CD14-positive monocyte (primary cell): ENCODE data around the gene DBN1. TPM values are rescaled to one million over a fixed set of nuclear protein-coding genes. Genes with fewer than 3 reads are reported as not detected.
A peak's percentile ranks its signal among the peaks of the same experiment; 100 is the strongest.

Experiments
- DNase-seq, 3 donors: peaks; one replicate each; pipeline ENCODE4 v3.0.0-alpha.2; 2011 to 2022
- H2AFZ ChIP-seq: 2 replicates; pipeline ENCODE4 v1.6.0; 2012; ENCODE audit warnings: mild to moderate bottlenecking, low read depth, low read length, inconsistent platforms; ENCODE audit not compliant: insufficient read depth, poor library complexity, severe bottlenecking
- H3K27ac ChIP-seq, 2 donors: 1 replicate in 1 of 2; 2 replicates in 1 of 2; pipeline ENCODE4 v1.5.1; 2012 to 2013; ENCODE audit warnings: low read length in 2 of 2, control low read depth in 1 of 2, inconsistent platforms in 1 of 2, low read depth in 1 of 2, mild to moderate bottlenecking in 1 of 2
- H3K27me3 ChIP-seq, 2 donors: one replicate each; pipeline versions ENCODE4 v1.6.0 to v1.6.1; 2011 to 2013; ENCODE audit warnings: low read length in 2 of 2; ENCODE audit not compliant: control insufficient read depth in 2 of 2, insufficient read depth in 2 of 2
- H3K36me3 ChIP-seq, 2 donors: replicated peaks in 1 of 2; 1 replicate in 1 of 2; 2 replicates in 1 of 2; pipeline versions ENCODE4 v1.5.1 to v1.6.1; 2012 to 2013; ENCODE audit warnings: low read length in 2 of 2, control low read depth in 1 of 2, inconsistent platforms in 1 of 2, mild to moderate bottlenecking in 1 of 2; ENCODE audit not compliant: insufficient read depth in 2 of 2, control insufficient read depth in 1 of 2
- H3K4me1 ChIP-seq, 2 donors: 1 replicate in 1 of 2; 2 replicates in 1 of 2; pipeline versions ENCODE4 v1.5.1 to v1.6.1; 2012 to 2013; ENCODE audit warnings: low read length in 2 of 2, control low read depth in 1 of 2, inconsistent platforms in 1 of 2, mild to moderate bottlenecking in 1 of 2, moderate library complexity in 1 of 2; ENCODE audit not compliant: insufficient read depth in 2 of 2, control insufficient read depth in 1 of 2
- H3K4me2 ChIP-seq: replicated peaks from 2 replicates; pipeline ENCODE3; 2012; ENCODE audit warnings: low read length, moderate library complexity, mild to moderate bottlenecking; ENCODE audit not compliant: poor library complexity, severe bottlenecking; ENCODE audit errors: extremely low read depth
- H3K4me3 ChIP-seq, 3 experiments: fragments of 200-600 bp in 1 of 3; sonication (generic) in 1 of 3; replicated peaks in 1 of 3; 1 replicate in 2 of 3; 2 replicates in 1 of 3; pipeline ENCODE4 v1.5.1; 2011 to 2013; ENCODE audit warnings: low read length in 3 of 3, mild to moderate bottlenecking in 3 of 3, control low read depth in 2 of 3, low read depth in 2 of 3, inconsistent platforms in 1 of 3, moderate library complexity in 1 of 3
- H3K79me2 ChIP-seq: 2 replicates; pipeline ENCODE4 v1.6.0; 2012; ENCODE audit warnings: mild to moderate bottlenecking, control low read depth, inconsistent platforms, low read length, moderate library complexity; ENCODE audit not compliant: insufficient read depth
- H3K9ac ChIP-seq: 2 replicates; pipeline ENCODE4 v1.6.0; 2017; ENCODE audit warnings: low read length, mild to moderate bottlenecking; ENCODE audit not compliant: insufficient read depth, poor library complexity, severe bottlenecking
- H3K9me3 ChIP-seq, 2 donors: replicated peaks in 1 of 2; 1 replicate in 1 of 2; 2 replicates in 1 of 2; pipeline versions ENCODE4 v1.5.1 to v1.6.1; 2012 to 2013; ENCODE audit warnings: low read length in 2 of 2, control low read depth in 1 of 2; ENCODE audit not compliant: control insufficient read depth in 1 of 2, insufficient read depth in 1 of 2
- H4K20me1 ChIP-seq: 2 replicates; pipeline ENCODE4 v1.6.0; 2012; ENCODE audit warnings: mild to moderate bottlenecking, low read length, control low read depth, moderate library complexity; ENCODE audit not compliant: insufficient read depth
- H3K27ac Mint-ChIP-seq, 7 donors: one replicate each; pipeline ENCODE4 v1.8.0; 2020; ENCODE audit warnings: mild to moderate bottlenecking in 7 of 7, mixed read lengths in 7 of 7, moderate library complexity in 6 of 7, inconsistent platforms in 2 of 7
- H3K27me3 Mint-ChIP-seq, 3 donors: one replicate each; pipeline ENCODE4 v1.8.0; 2021 to 2022; ENCODE audit warnings: low read depth in 3 of 3, mild to moderate bottlenecking in 3 of 3, mixed read lengths in 3 of 3, moderate library complexity in 3 of 3, inconsistent platforms in 1 of 3
- H3K36me3 Mint-ChIP-seq, 2 donors: one replicate each; pipeline ENCODE4 v1.8.0; 2020; ENCODE audit warnings: mixed read lengths in 2 of 2, inconsistent platforms in 1 of 2, mild to moderate bottlenecking in 1 of 2
- H3K4me1 Mint-ChIP-seq: one replicate; pipeline ENCODE4 v1.8.0; 2020; ENCODE audit warnings: mild to moderate bottlenecking, mixed read lengths
- H3K4me3 Mint-ChIP-seq, 2 donors: one replicate each; pipeline ENCODE4 v1.8.0; 2020; ENCODE audit warnings: mild to moderate bottlenecking in 2 of 2, mixed read lengths in 2 of 2, moderate library complexity in 1 of 2
- H3K9me3 Mint-ChIP-seq, 7 donors: one replicate each; pipeline ENCODE4 v1.8.0; 2020 to 2022; ENCODE audit warnings: mixed read lengths in 7 of 7, mild to moderate bottlenecking in 6 of 7, moderate library complexity in 6 of 7, inconsistent platforms in 2 of 7
- WGBS: methylation state at CpG from one replicate; pipeline ENCODE4 v1.1.5; 2013; ENCODE audit warnings: missing lambda C conversion rate; ENCODE audit not compliant: insufficient coverage; 5-methylcytosine and 5-hydroxymethylcytosine counted together
- intact Hi-C, 2 donors: fragments of 100-400 bp; cut with micrococcal nuclease; formaldehyde crosslinking; loops; one replicate each; pipeline versions ENCODE4 v1.15.0 to v1.15.1; 2023
- polyA plus RNA-seq, 3 donors: library from polyadenylated mRNA; depleted of rRNA in 1 of 3; unstranded in 2 of 3; stranded (reverse) in 1 of 3; fragments of 300-500 nt in 2 of 3; fragments of >200 nt in 1 of 3; fragmentation: Illumina TruSeq in 2 of 3; gene quantifications; 1 replicate in 2 of 3; 2 replicates in 1 of 3; pipeline ENCODE4 v1.2.3, GENCODE V29; 2012 to 2021
- TF ChIP-seq, protein P1 (sequence below): fragments of 200-600 bp; IDR thresholded peaks from one replicate; pipeline ENCODE4 v1.8.0; 2022; ENCODE audit warnings: antibody characterized with exemption, mild to moderate bottlenecking

The DBN1 gene
- polyA plus RNA-seq, 3 donors, result 0.71 to 1.6 (median 0.73) TPM

DNA sequence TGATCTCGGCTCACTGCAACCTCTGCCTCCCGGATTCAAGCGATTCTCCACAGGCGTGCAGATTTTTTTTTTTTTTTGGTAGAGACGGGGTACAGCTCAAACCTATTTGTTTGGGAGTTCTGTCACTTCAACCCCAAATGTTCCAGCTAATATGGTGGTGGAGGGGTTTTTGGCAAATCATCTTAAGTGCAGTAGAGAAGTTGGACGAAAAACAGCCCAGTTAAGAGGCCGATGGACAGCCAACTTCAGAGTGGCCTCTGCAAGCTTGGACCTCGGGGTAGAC, 27.6 kb downstream of the DBN1 start:
- Mint-ChIP-seq H3K36me3 (peaks cover 24 to 28% of the 10 kb centered on the region in 2 donors), H3K27ac (peak overlapping the region; percentile 18 to 84 (median 51)), H3K4me3 (peak overlapping the region; percentile 65 to 73), H3K9me3 (peaks cover 0 to 4% (median 0%) of the 10 kb centered on the region in 7 donors), H3K4me1 (peaks cover 41% of the 10 kb centered on the region), H3K27me3 (peaks cover 29 to 44% (median 34%) of the 10 kb centered on the region in 3 donors)
- no peak overlapping the region for H3K9ac ChIP-seq
- intact Hi-C loops, result loop anchor here in 1 of 2 donors (2.0 kb wide), 1 partner anchor 15 kb away; no protein-coding TSS in a partner anchor
- H3K4me1 ChIP-seq, result peaks cover 38 to 57% of the 10 kb centered on the region in 2 donors
- peaks cover 0 to 32% of the 10 kb centered on the region in 2 donors for H3K27me3 ChIP-seq
- no peaks in the 10 kb centered on the region for H3K9me3 ChIP-seq
- peak overlapping the region; percentile 86 for H3K4me2 ChIP-seq
- H3K36me3 ChIP-seq, result peaks cover 29 to 30% of the 10 kb centered on the region in 2 donors
- TF ChIP-seq, protein P1, sequence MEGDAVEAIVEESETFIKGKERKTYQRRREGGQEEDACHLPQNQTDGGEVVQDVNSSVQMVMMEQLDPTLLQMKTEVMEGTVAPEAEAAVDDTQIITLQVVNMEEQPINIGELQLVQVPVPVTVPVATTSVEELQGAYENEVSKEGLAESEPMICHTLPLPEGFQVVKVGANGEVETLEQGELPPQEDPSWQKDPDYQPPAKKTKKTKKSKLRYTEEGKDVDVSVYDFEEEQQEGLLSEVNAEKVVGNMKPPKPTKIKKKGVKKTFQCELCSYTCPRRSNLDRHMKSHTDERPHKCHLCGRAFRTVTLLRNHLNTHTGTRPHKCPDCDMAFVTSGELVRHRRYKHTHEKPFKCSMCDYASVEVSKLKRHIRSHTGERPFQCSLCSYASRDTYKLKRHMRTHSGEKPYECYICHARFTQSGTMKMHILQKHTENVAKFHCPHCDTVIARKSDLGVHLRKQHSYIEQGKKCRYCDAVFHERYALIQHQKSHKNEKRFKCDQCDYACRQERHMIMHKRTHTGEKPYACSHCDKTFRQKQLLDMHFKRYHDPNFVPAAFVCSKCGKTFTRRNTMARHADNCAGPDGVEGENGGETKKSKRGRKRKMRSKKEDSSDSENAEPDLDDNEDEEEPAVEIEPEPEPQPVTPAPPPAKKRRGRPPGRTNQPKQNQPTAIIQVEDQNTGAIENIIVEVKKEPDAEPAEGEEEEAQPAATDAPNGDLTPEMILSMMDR, result no peak
- DNase-seq, result no peak
- no peaks in the 10 kb centered on the region for H3K79me2 ChIP-seq
- H3K27ac ChIP-seq, result no peak overlapping the region
- peaks cover 70% of the 10 kb centered on the region for H4K20me1 ChIP-seq
- no peak overlapping the region for H2AFZ ChIP-seq
- 42% methylated on average over 3 of the region's 8 CpGs for WGBS
- H3K4me3 ChIP-seq, result peak overlapping the region in 1 of 3 experiments; percentile 73

GRCh38 chr5:177445052-177445916, 28.1 kb downstream of the DBN1 start:
- H3K27me3 ChIP-seq, result peaks cover 0 to 27% of the 10 kb centered on the region in 2 donors
- H3K4me1 Mint-ChIP-seq, result peaks cover 41% of the 10 kb centered on the region
- no peaks in the 10 kb centered on the region for H3K79me2 ChIP-seq
- peaks cover 75% of the 10 kb centered on the region for H4K20me1 ChIP-seq
- peak overlapping the region in 1 of 3 experiments; percentile 73 for H3K4me3 ChIP-seq
- no peak overlapping the region for H3K27ac ChIP-seq
- no peak for DNase-seq
- H3K4me1 ChIP-seq, result peaks cover 38 to 57% of the 10 kb centered on the region in 2 donors
- intact Hi-C loops, result loop anchor here in 1 of 2 donors (2.0 kb wide), 1 partner anchor 14 kb away; no protein-coding TSS in a partner anchor
- TF ChIP-seq, protein P1, result no peak
- peak overlapping the region; percentile 86 for H3K4me2 ChIP-seq
- H3K36me3 Mint-ChIP-seq, result peaks cover 30 to 32% of the 10 kb centered on the region in 2 donors
- H3K27me3 Mint-ChIP-seq, result peaks cover 24 to 39% (median 30%) of the 10 kb centered on the region in 3 donors
- WGBS, result 57% methylated on average over 5 of the region's 10 CpGs
- no peak overlapping the region for H3K9ac ChIP-seq
- peaks cover 35% of the 10 kb centered on the region in 2 donors for H3K36me3 ChIP-seq
- H3K4me3 Mint-ChIP-seq, result peak overlapping the region; percentile 45 to 73
- no peaks in the 10 kb centered on the region for H3K9me3 ChIP-seq
- H3K9me3 Mint-ChIP-seq, result peaks cover 0 to 3% (median 0%) of the 10 kb centered on the region in 7 donors
- H2AFZ ChIP-seq, result no peak overlapping the region
- peak overlapping the region in 6 of 7 donors; percentile 42 to 79 (median 54) for H3K27ac Mint-ChIP-seq
